GM12892 (cell line): ENCODE results near the gene SAC3D1.
"Not testable (repeated sequence)": the region's sequence is repeated elsewhere in the genome, so short reads cannot be mapped to it uniquely, and the experiment has no call there.

Experiments
- DNase-seq: peaks from one replicate; pipeline ENCODE4 v3.0.0; 2011; ENCODE audit not compliant: insufficient read length
- FAIRE-seq: peaks from 2 replicates; lab custom pipeline; 2011; peaks lifted over from hg19 to GRCh38; lab: Jason Lieb, UNC
- POLR2A ChIP-seq: IDR thresholded peaks from 2 replicates; pipeline ENCODE4 v1.6.1; 2011; ENCODE audit warnings: low read depth, low read length, control low read depth
- POLR2AphosphoS5 ChIP-seq: IDR thresholded peaks from 2 replicates; pipeline ENCODE4 v1.6.1; 2011; ENCODE audit warnings: low read depth, low read length, control low read depth
- TAF1 ChIP-seq: IDR thresholded peaks from 2 replicates; pipeline ENCODE4 v1.6.1; 2011; ENCODE audit warnings: low read depth, mild to moderate bottlenecking, control low read depth, low read length, borderline replicate concordance

Gene SAC3D1

DNA sequence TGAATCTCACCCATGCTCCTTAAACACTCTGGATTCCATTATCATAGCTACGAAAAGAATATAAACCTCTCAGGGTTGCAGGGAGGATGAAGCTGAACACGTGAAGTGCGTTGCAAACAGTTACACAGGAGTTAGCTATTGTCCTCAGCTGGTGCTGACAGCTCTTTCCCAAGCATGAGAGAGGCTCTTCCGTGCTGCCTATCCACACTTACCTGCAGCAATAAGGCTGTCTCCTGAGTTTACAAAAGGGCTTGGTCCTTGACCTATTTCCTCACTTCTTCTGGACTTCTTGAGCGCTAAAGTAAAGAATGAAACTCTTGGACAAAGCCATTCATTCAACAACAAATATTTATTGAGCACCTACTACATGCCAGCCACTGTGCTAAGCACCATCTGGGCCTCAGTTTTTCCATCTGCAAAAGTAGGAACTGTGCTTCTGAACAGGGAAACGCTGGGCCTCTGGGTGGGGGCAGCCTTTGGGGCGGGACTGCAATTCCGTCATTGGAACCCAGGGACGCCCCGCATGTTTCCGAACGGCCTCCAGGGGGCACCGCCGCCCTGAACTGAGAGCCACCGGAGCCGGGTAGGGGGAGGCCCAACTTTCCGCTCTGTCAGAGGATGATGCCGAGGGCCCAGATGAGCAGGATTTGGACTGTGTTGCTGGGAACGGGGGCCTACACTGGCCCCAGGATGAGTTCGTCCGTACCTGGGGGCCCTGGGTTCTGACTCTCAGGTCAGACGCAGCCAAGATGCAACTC lies 27.7 kb upstream of the SAC3D1 start:
- no peak for FAIRE-seq
- TF ChIP-seq POLR2AphosphoS5 (no peak), POLR2A (no peak; the same call in 1 of the 2 replicates), TAF1 (no peak)
- DNase-seq = peak; percentile 95

DNA sequence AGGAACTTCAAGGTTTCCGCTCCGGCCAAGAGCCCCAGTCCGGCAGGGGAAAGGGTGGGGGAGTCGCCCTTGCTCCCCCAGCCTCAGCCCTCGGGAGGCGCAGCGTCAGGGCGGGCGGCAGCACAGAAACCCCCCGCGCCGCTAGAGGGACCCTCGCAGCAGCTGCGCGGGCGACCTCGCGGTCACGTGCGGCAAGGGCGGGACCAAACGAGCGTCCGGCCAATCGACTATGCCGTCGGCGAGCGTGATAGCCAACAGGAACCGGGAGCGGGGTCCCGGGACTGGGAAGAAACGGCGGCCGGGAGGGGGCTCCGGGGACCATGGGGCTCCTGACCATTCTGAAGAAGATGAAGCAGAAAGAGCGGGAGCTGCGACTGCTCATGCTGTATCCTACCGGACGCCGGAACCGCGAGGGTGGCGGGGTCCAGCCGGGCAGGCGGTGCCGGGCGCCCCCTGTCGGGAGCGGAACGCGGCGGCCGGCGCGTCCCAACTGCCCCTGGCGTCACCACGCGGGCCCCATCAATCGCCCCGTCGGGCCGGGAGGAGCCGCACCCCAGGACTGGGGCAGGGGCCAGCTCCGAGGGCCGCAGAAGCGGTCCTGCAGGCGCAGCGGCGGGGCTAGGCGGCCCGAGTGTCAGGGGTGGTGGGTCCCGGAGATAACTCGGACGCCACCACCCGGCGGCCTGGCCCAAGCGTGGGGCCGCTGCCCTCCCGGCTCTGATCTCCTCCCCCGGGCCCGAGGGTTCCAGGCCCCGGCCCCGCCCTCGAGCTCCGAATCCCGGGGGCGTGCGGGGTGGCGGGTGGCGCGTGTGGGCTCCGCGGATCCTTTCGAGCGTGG lies 26.9 kb upstream of the SAC3D1 start, which contains the start of gene ARL2:
ARL2 (plus strand) TSS at position 273 of the 838 bp plus-strand sequence; CDS start at position 321, 48 bp downstream.
- TF ChIP-seq POLR2A = peak; percentile 72; the same call in 1 of the 2 replicates
- TF ChIP-seq TAF1 = peak; percentile 30; the same call in 1 of the 2 replicates
- TF ChIP-seq POLR2AphosphoS5 = no peak; the same call in 1 of the 2 replicates
- FAIRE-seq = peak; percentile 95
- DNase-seq = peak; percentile 98

DNA sequence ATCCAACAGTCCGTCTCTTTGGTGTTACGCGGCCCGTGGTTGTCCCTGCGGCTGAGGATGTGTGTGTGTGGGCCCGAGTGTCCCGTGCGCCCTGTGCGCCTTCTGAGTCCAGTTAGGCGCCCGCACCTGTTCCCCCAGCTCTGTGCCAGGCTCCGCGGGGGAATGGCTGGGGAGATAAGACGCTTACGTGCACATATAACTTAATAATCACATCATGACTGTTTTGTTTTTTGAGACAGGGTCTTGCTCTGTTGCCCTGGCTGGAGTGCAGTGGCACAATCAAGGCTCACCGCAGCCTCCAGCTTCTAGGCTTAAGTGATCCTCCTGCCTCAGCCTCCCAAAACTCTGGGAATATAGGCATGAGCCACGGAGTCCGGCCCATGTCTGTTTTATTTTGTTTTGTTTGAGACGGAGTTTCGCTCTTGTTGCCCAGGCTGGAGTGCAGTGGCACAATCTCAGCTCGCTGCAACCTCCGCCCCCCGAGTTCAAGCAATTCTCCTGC lies 26.2 kb upstream of the SAC3D1 start:
- no peak for TF ChIP-seq TAF1
- no peak for TF ChIP-seq POLR2A
- TF ChIP-seq POLR2AphosphoS5 = no peak
- DNase-seq (no peak), FAIRE-seq (no peak)

DNA sequence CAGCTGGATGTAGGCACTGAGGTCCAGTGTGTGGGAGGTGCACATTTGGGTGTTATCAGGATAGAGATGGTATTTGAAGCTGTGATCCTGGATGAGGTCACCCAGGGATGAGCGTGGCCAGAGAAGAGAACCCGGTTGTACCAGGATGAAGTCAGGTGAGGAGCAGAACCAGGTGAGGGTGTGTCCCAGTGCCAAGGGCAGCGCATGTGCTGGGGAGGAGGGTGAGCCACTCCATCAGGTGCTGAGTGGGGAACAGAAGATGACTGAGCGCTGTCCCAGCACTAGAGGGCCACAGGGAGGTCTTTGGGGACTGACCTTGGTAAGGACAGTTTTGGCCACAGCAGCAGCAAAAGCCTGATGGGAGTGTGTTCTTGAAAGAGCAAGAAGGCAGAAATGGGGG lies 24.3 kb upstream of the SAC3D1 start:
- FAIRE-seq (no peak), DNase-seq (no peak)
- no peak for TF ChIP-seq POLR2AphosphoS5

DNA sequence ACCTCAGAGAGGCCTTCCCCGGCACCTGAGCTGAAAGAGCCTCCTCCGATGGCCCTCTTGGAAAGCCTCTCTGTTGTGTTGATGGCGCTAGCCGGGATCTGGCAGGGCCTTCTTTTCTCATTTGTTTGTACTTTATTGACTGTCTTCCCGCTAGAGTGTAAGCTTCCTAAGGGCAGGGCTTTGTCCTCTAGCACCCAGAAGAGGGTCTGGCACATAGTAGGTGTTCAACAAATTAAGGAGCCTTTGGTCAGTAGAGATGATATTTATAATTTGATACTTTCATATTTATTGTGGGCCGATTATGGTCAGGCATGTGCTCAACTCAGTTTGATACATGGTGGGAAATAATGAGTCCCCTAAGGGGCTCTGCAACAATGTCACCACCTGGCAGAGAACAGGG lies 23.1 kb upstream of the SAC3D1 start:
- DNase-seq = no peak
- no peak for FAIRE-seq
- TF ChIP-seq POLR2A = no peak
- no peak for TF ChIP-seq POLR2AphosphoS5
- TF ChIP-seq TAF1 = no peak

DNA sequence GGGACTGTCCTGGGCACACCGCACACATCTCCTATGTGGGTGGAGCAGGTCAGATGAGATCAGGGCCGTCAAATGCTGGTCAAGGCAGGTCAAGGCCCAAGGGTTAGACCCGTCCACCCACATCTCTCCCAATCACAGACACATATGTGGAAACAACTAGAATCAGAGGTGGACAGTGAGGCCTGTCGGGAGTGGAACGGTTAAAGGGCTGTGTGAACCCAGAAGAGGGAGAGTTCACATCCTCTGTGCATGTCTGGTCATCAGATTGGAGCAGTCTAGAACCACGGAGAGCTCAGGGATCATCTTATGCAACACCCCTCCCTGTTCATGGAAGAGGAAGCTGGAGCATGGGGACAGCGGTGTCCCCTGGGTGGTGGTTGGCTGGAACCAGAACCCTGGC lies 21.2 kb upstream of the SAC3D1 start:
- DNase-seq (no peak), FAIRE-seq (no peak)
- TF ChIP-seq TAF1 (no peak), POLR2A (no peak), POLR2AphosphoS5 (no peak)

DNA sequence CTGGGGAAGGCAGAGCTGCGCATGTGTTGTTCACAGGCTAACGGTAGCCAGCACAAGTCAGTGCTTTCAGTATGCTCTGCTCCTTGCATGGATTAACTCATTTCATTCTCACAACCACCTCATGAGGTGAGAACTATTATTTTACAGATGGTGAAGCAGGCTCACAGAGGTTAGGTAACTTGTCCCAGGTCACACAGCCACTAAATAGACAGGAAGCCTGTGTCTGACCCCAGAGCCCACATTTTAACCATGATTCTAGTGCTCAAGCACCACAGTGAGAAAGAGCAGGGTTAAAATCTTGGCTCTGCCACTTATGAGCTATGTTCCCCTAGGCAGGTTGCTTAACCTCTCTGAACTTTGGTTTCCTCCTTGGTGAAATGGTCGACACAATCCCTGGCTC lies 20.0 kb upstream of the SAC3D1 start:
- TF ChIP-seq POLR2AphosphoS5 = no peak
- no peak for TF ChIP-seq POLR2A
- TF ChIP-seq TAF1 = no peak

DNA sequence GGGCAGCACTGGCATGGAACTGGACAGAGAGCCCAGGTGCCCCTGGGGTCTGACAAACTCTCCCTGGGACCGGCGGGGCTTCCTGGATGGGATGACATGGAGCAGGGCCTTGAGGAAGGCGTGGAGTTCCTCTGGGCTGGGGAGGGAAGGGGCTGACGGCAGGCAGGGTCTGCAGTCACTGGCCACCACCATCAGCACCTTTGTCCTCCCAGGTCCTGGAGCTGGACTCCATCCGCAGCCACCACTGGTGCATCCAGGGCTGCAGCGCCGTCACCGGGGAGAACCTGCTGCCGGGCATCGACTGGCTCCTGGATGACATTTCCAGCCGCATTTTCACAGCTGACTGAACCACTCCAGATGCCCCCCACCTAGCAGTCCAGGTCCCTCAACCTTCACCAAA lies 19.5 kb upstream of the SAC3D1 start:
- DNase-seq = no peak
- TF ChIP-seq POLR2A = no peak
- TF ChIP-seq POLR2AphosphoS5 = no peak
- no peak for TF ChIP-seq TAF1
- no peak for FAIRE-seq

More for the DNA sequence above, 20.0 kb upstream of the SAC3D1 start:
- DNase-seq (no peak), FAIRE-seq (no peak)

DNA sequence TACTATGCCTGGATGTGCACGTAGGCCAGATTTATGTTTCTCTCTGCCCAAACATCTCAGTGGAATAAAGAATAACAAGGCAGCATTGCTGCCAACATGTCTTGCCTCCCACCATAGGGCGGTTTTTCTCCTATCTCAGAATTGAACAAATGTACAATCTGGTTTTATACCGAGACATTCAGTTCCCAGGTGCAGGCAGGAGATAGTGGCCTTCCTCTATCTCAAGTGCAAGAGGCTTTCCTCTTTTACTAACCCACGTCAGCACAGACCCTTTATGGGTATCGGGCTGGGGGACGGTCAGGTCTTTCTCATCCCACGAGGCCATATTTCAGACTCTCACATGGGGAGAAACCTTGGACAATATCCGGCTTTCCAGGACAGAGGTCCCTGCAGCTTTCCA lies 17.5 kb upstream of the SAC3D1 start:
- not testable (repeated sequence) for FAIRE-seq, DNase-seq

DNA sequence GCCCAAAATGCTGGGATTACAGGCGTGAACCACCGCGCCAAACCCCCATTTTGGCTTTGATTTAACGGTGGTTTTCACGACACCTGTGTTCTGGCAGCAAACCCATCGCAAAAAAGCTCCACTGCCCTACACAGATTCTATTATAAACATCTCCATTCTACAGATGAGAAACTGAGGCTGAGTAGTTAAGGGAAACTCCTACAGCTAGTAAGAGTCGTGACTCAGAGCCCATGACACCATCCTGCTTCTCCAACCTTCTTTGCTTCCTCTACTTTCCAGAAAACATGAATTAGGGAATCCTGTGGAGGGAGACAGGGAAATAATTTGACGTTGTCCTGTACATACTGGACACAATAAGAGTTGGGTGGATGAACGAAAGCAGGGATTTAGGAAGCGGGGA lies 14.2 kb upstream of the SAC3D1 start:
- FAIRE-seq = no peak

DNA sequence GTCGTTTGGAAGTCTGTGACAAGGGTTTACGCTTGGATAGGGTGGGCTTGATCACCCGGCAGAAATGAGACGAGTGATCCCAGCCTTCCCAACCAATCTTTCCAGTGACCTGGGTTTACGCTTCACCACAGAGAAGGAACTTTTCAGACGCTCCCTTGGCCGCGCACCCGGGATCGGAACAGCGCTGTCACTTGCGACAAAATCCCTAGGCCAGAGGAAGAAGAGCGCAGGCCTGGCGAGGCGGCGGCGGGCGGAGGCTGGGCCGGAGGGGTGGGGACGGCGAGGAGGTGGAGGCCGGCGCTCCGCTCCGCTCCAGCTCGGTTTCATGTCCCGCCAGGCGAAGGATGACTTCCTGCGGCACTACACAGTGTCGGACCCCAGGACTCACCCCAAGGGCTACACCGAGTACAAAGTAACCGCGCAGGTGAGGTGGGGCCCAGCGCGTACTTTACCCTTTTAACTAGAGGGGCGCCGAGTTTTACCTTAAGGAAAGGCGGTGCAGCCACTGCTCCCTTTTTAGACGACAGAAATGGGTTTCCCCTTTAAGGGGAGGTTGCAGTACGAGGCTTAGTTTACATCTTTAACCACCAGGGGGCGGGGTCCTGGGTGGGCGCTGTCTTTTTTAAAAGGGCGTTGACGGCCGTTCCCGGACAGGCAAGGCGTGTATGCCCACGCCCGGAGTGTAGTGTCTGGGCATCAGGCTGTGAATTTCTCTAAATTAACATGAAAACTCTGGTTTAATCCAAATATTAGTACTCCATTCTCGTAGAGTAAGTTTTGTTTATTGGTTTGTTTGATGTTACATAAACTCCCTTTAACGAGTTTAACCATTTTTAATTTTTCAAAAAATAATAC lies 13.6 kb upstream of the SAC3D1 start, which contains the start of gene SNX15:
SNX15 (plus strand) TSS at position 227 of the 855 bp plus-strand sequence; CDS start at position 326, 99 bp downstream.
- peak; percentile 91 for DNase-seq
- FAIRE-seq = peak; percentile 96
- TF ChIP-seq POLR2A = no peak
- no peak for TF ChIP-seq TAF1
- no peak for TF ChIP-seq POLR2AphosphoS5

More for the DNA sequence above, 14.2 kb upstream of the SAC3D1 start:
- TF ChIP-seq POLR2A = no peak
- no peak for TF ChIP-seq POLR2AphosphoS5
- no peak for TF ChIP-seq TAF1
- DNase-seq = no peak
